HG03097 (cell line): ENCODE results near the gene CPLANE1.
"Not testable (repeated sequence)": the region's sequence is repeated elsewhere in the genome, so short reads cannot be mapped to it uniquely, and the experiment has no call there.

ENCODE experiments used
- ATAC-seq: cut with Tn5 transposase; IDR thresholded peaks from one replicate; pipeline ENCODE4 v1.9.1; 2021; ENCODE audit not compliant: unreplicated experiment, low FRiP score

CPLANE1 gene

GRCh38 chr5:37248970-37249814 lies at the start of gene CPLANE1:
CPLANE1 (minus strand) TSS chr5:37249376; CDS start chr5:37247698, 1,678 bp downstream.
- ATAC-seq = peak; percentile 82

GRCh38 chr5:37296313-37296712 lies 47.1 kb upstream of the CPLANE1 start:
- ATAC-seq = not testable (repeated sequence)

DNA sequence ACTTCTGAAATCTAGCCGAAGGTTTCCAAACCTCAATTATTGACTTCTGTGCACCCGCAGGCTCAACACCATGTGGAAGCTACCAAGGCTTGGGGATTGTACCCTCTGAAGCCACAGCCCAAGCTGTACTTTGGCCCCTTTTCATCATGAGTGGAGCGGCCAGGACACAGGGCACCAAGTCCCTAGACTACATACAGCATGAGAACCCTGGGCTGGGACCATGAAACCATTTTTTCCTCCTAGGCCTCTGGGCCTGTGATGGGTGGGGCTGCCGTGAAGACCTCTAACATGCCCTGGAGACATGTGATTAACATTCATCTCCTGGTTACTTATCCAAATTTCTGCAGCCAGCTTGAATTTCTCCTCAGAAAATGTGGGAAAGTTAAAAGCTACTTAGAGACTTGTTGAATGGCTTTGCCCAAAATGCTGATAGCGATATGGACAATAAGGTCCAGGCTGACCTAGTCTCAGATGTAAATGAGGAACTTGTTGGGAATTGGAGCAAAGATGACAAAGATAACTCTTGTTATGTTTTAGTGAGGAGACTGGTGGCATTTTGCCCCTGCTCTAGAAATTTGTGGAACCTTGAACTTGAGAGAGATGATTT lies 34.1 kb upstream of the CPLANE1 start:
- no peak for ATAC-seq

- ATAC-seq = no peak
Observed at GRCh38 chr5:37275511-37275910, 26.3 kb upstream of the CPLANE1 start.

DNA sequence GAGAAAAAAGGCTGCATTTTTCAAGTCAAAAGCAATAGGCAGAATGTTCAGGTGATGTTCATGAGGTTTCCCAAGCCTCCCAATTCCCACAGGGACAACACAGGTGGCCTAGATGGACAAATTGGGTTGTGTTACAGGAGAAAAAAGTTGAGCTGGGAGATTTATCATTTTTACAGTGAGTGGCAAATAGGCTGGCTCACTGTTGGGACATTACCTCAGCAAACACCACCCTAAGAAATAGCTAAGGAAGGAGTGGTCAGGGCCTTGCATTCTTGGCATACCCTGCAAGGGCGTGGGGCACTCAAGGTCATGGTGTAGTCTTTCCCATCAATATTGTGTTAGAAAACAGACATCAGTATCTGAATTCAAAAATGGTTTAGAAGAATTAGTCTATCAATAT lies 23.3 kb upstream of the CPLANE1 start:
- no peak for ATAC-seq

DNA sequence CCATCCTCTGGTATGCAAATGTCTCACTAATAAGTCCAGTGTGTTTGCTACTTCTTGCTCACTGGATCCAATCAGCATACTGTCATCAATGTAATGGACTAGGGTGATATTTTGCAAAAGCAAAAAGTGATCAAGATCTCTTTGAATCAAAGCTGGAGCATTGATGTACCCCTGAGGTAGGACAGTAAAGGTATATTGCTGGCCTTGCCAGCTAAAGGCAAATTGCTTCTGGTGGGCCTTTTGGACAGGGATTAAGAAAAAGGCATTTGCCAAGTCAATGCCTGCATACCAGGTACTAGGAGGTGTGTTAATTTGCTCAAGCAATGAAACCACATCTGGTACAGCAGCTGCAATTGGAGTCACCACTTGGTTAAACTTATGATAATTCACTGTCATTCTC lies 18.9 kb upstream of the CPLANE1 start:
- ATAC-seq = not testable (repeated sequence)

DNA sequence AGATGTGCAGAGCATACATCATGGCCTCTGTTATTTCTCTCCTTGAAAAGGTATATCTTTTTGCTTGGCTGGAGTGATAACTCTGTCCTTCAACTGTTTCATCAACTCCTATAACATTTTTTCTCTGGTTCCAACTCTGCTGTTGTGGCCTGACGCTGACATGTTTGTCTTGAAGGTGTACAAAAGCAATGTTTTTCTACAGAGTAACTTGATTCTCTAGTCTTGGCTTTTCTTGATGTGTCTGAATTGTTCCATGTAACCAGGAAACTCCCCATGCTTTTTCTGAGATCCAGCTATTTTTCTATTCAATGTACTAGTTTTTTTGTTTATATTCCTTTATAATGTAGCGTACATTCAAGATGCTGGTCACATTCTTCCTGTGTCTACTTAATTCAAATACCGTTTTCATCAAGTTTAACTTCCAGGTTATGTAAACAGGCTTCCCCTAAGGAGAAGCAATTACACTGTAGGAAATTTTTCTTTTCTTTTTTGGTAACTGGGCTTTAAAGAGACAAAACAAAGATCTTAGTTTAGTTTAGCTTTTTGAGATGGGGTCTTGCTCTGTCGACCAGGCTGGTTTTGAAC lies 6.7 kb upstream of the CPLANE1 start:
- ATAC-seq = no peak

GRCh38 chr5:37254581-37254980 lies 5.4 kb upstream of the CPLANE1 start:
- no peak for ATAC-seq

- ATAC-seq = no peak
Observed at GRCh38 chr5:37251665-37252064, 2.5 kb upstream of the CPLANE1 start.

DNA sequence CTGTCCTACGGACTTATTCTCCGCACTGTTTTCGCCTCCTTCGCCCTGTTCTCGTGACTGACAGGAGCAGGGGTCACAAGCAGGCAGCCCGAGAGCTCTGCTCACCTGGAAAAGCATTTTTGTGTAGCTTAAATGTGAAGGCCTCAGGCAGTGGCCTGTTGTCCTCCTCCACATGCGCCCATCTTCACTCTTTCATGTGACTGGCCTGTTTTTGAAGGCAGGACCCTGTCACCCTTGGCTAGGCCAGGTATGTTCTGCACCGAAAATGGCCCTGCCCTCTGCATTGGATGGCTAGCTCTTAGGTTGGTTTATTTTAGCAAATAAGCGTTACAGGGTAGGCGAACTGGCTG lies 614 bp upstream of the CPLANE1 start:
- ATAC-seq = no peak

DNA sequence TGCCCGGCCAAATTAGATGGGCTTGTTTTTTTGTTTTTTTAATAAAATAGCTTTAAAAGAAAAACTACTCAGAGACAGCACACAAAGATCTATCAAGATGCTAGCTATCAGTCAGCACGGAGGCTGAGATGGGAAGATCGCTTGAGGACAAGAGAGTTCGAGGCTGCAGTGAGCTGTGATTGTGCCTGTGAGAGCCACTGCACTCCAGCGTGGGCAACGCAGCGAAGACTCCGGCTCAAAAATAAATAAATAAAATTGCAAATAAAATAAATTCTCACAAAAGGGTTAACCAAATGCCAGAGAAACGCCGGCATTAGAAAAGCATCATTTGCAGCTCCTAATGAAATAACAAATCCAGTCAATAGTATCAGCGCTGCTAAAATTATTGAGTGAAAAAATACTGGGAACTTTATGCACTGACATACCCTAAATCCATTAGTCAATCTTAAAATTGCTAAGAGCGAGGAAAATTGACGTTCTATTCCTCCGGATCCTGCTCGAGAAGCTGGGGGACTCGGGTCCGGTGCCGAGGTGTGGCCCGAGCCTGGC lies 681 bp downstream of the CPLANE1 start:
- ATAC-seq = no peak

DNA sequence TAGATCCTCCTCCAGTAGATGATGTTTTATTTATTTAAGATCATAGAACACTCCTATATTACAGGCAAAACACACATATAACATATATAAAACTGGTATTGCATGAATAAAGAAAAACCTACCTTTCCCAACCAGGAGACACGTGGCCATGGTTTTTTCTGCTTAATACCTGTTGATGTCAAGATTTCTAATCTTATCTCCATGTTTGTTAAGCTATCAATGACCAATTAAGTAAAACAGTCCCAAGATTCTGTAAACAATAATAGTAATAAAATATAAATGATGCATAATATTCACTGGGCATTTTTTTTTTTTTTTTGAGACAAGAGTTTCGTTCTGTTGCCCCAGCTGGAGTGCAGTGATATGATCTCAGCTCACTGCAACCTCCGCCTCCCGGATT lies 1.7 kb downstream of the CPLANE1 start:
- ATAC-seq = no peak

- no peak for ATAC-seq
Observed at GRCh38 chr5:37247036-37247435, 2.1 kb downstream of the CPLANE1 start.

- ATAC-seq = no peak
Observed at GRCh38 chr5:37234288-37234687, 14.9 kb downstream of the CPLANE1 start.

DNA sequence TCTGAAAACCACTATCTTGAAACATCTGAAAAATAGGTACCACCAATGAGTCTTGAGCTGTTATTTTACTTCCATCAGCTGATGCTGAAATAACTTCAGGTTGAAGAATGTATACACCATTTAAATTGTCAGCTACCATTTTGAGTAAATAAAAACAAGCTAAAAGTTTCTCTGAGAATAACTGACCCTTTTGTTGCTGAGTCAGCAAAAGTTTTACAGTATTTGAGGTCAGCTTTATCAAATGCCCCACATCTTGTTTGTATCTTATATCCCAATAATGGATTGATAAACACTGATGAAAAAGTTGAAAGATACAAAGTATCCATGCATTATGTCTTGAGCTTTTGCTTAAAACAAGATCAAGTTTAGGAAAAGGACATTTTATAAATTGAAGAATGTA lies 22.8 kb downstream of the CPLANE1 start:
- no peak for ATAC-seq

DNA sequence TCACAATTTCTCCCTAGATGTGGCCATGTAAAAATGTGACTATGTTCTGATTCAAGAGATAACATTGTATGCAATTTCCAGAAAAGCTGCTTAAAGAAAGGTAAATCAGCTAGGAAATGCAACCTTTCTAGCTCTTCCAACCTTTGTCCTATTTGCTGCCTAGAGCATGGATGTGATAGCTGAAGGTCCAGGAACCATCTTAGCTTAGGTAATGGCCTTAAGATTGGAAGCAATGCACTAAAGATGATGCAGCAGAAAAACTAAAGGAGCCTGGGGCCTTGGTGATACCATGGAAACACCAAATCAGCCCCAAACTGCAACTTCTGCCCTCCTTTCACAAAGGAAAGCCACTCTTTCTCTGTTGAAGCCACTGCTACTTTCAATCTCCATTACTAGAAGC lies 27.0 kb downstream of the CPLANE1 start:
- ATAC-seq = no peak

DNA sequence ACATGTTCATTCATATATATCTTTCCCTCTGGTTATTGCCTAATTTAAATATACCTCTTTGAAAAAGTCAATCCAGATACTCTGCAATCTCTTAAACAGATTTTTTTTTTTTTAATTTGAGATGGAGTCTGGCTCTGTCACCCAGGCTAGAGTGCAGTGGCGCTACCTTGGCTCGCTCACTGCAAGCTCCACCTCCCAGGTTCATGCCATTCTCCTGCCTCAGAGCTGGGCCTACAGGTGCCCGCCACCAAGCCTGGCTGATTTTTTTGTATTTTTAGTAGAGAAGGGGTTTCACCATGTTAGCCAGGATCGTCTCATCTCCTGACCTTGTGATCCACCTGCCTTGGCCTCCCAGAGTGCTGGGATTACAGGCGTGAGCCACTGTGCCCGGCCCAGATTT lies 28.8 kb downstream of the CPLANE1 start:
- ATAC-seq = not testable (repeated sequence)

DNA sequence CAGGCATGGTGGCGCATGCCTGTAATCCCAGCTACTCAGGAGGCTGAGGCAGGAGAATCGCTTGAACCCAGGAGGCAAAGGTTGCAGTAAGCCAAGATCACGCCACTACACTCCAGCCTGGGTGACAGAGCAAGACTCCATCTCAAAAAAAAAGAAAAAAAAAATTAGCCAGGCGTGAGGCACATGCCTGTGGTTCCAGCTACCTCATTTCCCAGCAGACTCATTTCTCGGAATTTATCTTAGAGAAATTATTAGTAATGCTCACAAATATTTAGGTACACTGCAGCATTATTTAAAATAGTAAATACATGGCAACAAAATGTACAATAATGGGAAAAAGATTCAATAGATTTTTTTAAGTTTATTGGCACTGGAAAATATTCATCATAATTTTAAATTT lies 29.8 kb downstream of the CPLANE1 start:
- ATAC-seq = not testable (repeated sequence)

DNA sequence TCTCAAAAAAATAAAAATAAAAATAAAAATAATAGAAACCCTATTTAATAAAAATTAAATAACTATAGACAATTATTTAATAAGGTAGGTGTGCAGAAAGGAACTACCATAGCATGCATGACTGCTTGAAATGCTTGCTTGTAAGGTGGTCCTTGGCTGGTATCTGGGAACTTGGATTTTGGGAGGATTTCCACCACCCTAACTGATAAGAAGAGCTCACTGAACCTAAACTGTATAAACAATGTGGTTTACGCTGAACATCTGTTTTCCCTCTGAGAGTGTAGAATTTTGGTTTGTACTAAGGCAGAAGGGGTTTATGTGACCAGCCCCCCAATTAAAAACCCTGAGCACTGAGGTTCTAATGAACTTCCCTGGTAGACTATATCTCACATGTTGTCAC lies 31.2 kb downstream of the CPLANE1 start:
- no peak for ATAC-seq

DNA sequence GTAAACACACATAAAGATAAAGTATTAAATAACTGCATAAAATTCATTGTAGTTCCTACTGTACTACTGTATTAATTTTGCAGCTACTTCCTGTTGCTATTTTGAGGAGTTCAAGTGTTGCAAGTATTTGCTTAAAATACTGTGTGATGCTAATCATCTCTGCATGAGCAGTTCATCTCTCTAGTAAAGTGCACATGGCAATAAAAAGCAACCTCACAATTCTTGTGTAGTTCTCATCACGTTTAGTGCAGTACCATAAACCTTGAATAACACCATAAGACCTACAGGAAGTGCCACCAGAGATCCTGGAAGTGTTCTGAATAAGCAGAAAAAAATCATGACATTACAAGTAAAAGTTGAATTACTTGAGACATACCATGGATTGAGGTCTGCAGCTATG lies 34.6 kb downstream of the CPLANE1 start:
- no peak for ATAC-seq

- ATAC-seq = no peak
Observed at GRCh38 chr5:37212096-37212495, 37.1 kb downstream of the CPLANE1 start.

DNA sequence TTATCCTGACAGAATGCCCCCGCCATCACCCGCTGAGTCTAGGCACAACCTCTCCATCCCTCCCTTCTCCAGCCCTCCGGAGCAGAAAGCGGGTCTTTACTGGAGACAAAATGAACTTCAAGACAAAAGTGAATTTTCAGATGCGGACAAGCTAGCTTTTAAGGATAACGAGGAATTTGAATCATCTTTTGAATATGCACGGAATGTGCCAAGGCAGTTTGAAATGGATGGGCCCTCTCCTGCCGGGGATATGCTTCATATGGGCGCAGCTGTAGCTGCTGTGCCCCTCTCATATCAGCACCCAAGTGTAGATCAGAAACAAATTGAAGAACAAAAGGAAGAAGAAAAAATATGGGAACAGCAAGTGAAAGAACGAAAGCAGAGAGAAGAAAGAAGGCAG lies 37.5 kb downstream of the CPLANE1 start:
- ATAC-seq = no peak
